Kidney (tissue), 14 donors: ENCODE data around the gene BLM. TPM values are rescaled to one million over a fixed set of nuclear protein-coding genes. Genes with fewer than 3 reads are reported as not detected.
A peak's percentile ranks its signal among the peaks of the same experiment; 100 is the strongest.

Experiments
- DNase-seq, 5 donors: peaks; one replicate each; pipeline ENCODE4 v3.0.0-alpha.2; 2013 to 2020
- FAIRE-seq: peaks from 2 replicates; lab custom pipeline; 2012; peaks lifted over from hg19 to GRCh38; lab: Jason Lieb, UNC
- H3K27ac ChIP-seq, 2 donors: one replicate each; pipeline ENCODE4 v1.7.0; 2013; ENCODE audit warnings: low read depth in 2 of 2, low read length in 2 of 2, inconsistent platforms in 1 of 2
- H3K27me3 ChIP-seq: one replicate; pipeline ENCODE4 v1.7.1; 2013; ENCODE audit warnings: low read length, inconsistent platforms; ENCODE audit not compliant: control insufficient read depth, insufficient read depth
- H3K36me3 ChIP-seq, 3 donors: one replicate each; pipeline versions ENCODE4 v1.7.0 to v1.7.1; 2013; ENCODE audit warnings: low read length in 3 of 3, control low read depth in 1 of 3, inconsistent platforms in 1 of 3; ENCODE audit not compliant: insufficient read depth in 3 of 3, control insufficient read depth in 2 of 3
- H3K4me1 ChIP-seq, 3 donors: one replicate each; pipeline versions ENCODE4 v1.7.0 to v1.7.1; 2013; ENCODE audit warnings: low read length in 3 of 3, inconsistent platforms in 1 of 3, low read depth in 1 of 3; ENCODE audit not compliant: control insufficient read depth in 2 of 3, insufficient read depth in 2 of 3
- H3K4me3 ChIP-seq, 3 donors: one replicate each; pipeline versions ENCODE4 v1.7.0 to v1.8.1; 2013; ENCODE audit warnings: low read length in 3 of 3, control low read depth in 1 of 3, inconsistent platforms in 1 of 3
- H3K9ac ChIP-seq, 3 donors: one replicate each; pipeline versions ENCODE4 v1.7.0 to v1.7.1; 2013; ENCODE audit warnings: low read length in 3 of 3, control low read depth in 1 of 3, inconsistent platforms in 1 of 3
- H3K9me3 ChIP-seq, 3 donors: one replicate each; pipeline versions ENCODE4 v1.7.0 to v1.7.1; 2013; ENCODE audit warnings: low read length in 3 of 3, control low read depth in 1 of 3, inconsistent platforms in 1 of 3; ENCODE audit not compliant: control insufficient read depth in 2 of 3, insufficient read depth in 1 of 3
- CTCF ChIP-seq: IDR thresholded peaks from 3 replicates; pipeline ENCODE4 v1.5.1; 2012; ENCODE audit warnings: mild to moderate bottlenecking, moderate library complexity, borderline replicate concordance; ENCODE audit not compliant: insufficient read depth; ENCODE audit errors: extremely low read depth
- intact Hi-C: fragments of 100-400 bp; cut with DNase I; formaldehyde crosslinking; loops from one replicate; pipeline ENCODE4 v1.11.1; 2022
- polyA plus RNA-seq: library from polyadenylated mRNA; stranded (reverse); fragments of 350-450 nt; fragmentation: Illumina TruSeq; extraction: RNeasy Lipid Tissue Mini Kit (QIAGEN cat#74804); gene quantifications from one replicate; pipeline ENCODE4 v1.2.3, GENCODE V29; 2014; ENCODE audit warnings: low read depth, low replicate concordance; ENCODE audit not compliant: insufficient read depth
- total RNA-seq: library from RNA; stranded (reverse); fragmentation: NEBNext Ultra II Directional; extraction: Animal tissue kit (Norgen Biotek cat#: 25700); gene quantifications from one replicate; pipeline ENCODE4 v1.2.1, GENCODE V29; 2021
- donor health status: control.
- donor health status: control.
- donor health status: control.
- donor health status: control.
- donor health status: control.
- donor health status: DM: yes; HTN: yes; CAD: no.
- donor health status: Normal renal cell carcinoma (clear cell type).

The BLM gene
- total and polyA plus RNA-seq, 2 donors from 2014 or later, result 1.1 to 2.8 TPM

GRCh38 chr15:90713081-90713480 lies 4.1 kb upstream of the BLM start:
- no peak overlapping the region for H3K4me3 ChIP-seq
- H3K36me3 ChIP-seq, result no peaks in the 10 kb centered on the region
- no peak overlapping the region for H3K9ac ChIP-seq
- H3K9me3 ChIP-seq, result no peaks in the 10 kb centered on the region
- no peaks in the 10 kb centered on the region for H3K27me3 ChIP-seq
- no peak overlapping the region for H3K27ac ChIP-seq
- no peak for FAIRE-seq
- H3K4me1 ChIP-seq, result peaks cover 0 to 10% (median 0%) of the 10 kb centered on the region in 3 donors
- intact Hi-C loops, result no loop called here
- no peak for TF ChIP-seq CTCF
- no peak for DNase-seq

GRCh38 chr15:90716317-90716975 lies 700 bp upstream of the BLM start:
- Histone ChIP-seq H3K36me3 (no peaks in the 10 kb centered on the region), H3K27ac (peak overlapping the region; percentile 51 to 79), H3K27me3 (no peaks in the 10 kb centered on the region), H3K4me1 (peaks cover 0 to 10% (median 0%) of the 10 kb centered on the region in 3 donors), H3K9ac (peak overlapping the region; percentile 66 to 97 (median 85)), H3K9me3 (no peaks in the 10 kb centered on the region), H3K4me3 (peak overlapping the region; percentile 93 to 98 (median 94))
- FAIRE-seq (no peak), DNase-seq (peak in 2 of 5 donors; percentile 20 to 30)
- intact Hi-C loops, result no loop called here
- no peak for TF ChIP-seq CTCF

GRCh38 chr15:90718232-90718631 lies 1.1 kb downstream of the BLM start:
- intact Hi-C loops, result no loop called here
- no peak overlapping the region for H3K27ac ChIP-seq
- H3K36me3 ChIP-seq, result no peaks in the 10 kb centered on the region
- H3K4me1 ChIP-seq, result peaks cover 0 to 10% (median 0%) of the 10 kb centered on the region in 3 donors
- no peaks in the 10 kb centered on the region for H3K9me3 ChIP-seq
- DNase-seq (no peak), FAIRE-seq (no peak)
- H3K4me3 ChIP-seq, result peak overlapping the region in 1 of 3 donors; percentile 98
- H3K9ac ChIP-seq, result no peak overlapping the region
- H3K27me3 ChIP-seq, result no peaks in the 10 kb centered on the region
- TF ChIP-seq CTCF, result no peak
